Vagina (tissue), 2 donors: ENCODE measurements around the gene CYTH4. TPM values are rescaled to one million over a fixed set of nuclear protein-coding genes. Genes with fewer than 3 reads are reported as not detected.

Source experiments
- DNase-seq, 2 donors: peaks; one replicate each; pipeline ENCODE4 v3.0.0-alpha.2; 2017; ENCODE audit errors: extremely low spot score in 2 of 2
- H3K27ac ChIP-seq: fragments of 200-600 bp; sonication (generic); one replicate; pipeline ENCODE4 v1.5.1; 2019
- H3K27me3 ChIP-seq: fragments of 200-600 bp; sonication (generic); one replicate; pipeline ENCODE4 v1.5.1; 2019
- H3K36me3 ChIP-seq, 2 donors: fragments of 200-600 bp; sonication (generic); one replicate each; pipeline ENCODE4 v1.5.1; 2017 to 2019
- H3K4me1 ChIP-seq: fragments of 200-600 bp; sonication (generic); one replicate; pipeline ENCODE4 v1.5.1; 2019
- H3K4me3 ChIP-seq, 2 donors: fragments of 200-600 bp; sonication (generic); 1 replicate in 1 of 2; 2 replicates in 1 of 2; pipeline ENCODE4 v1.5.1; 2016 to 2019
- H3K9me3 ChIP-seq: fragments of 200-600 bp; sonication (generic); one replicate; pipeline ENCODE4 v1.5.1; 2019
- CTCF ChIP-seq, 3 experiments: fragments of 450-650 bp in 2 of 3; fragments of 200-600 bp in 1 of 3; sonication (generic) in 1 of 3; IDR thresholded peaks; one replicate each; pipeline ENCODE4 v1.5.1; 2017 to 2019; ENCODE audit warnings: antibody characterized with exemption in 3 of 3, mild to moderate bottlenecking in 2 of 3, moderate library complexity in 2 of 3
- POLR2A ChIP-seq, 2 donors: fragments of 450-650 bp; IDR thresholded peaks; one replicate each; pipeline ENCODE4 v1.6.1; 2017; ENCODE audit warnings: antibody characterized with exemption in 2 of 2, mild to moderate bottlenecking in 2 of 2, moderate library complexity in 2 of 2
- POLR2AphosphoS5 ChIP-seq, 2 donors: sonication (generic); formaldehyde crosslinking; IDR thresholded peaks; one replicate each; pipeline ENCODE4 v1.9.0; 2017; ENCODE audit warnings: antibody characterized with exemption in 2 of 2, mild to moderate bottlenecking in 2 of 2, low read depth in 1 of 2; ENCODE audit not compliant: insufficient read depth in 1 of 2
- intact Hi-C: fragments of 100-400 bp; cut with DNase I; formaldehyde crosslinking; loops from one replicate; pipeline ENCODE4 v1.15.1; 2023
- total RNA-seq: library from RNA; depleted of rRNA; stranded (reverse); fragments of >200 nt; gene quantifications from one replicate; pipeline ENCODE4 v1.2.3, GENCODE V29; 2016

Gene CYTH4
- total RNA-seq, 1 donor from 2014 or later: 16.2 TPM

- TF ChIP-seq POLR2A (IDR thresholded peaks at IDR 0.05): no peak
- no peak for TF ChIP-seq POLR2AphosphoS5 (IDR thresholded peaks at IDR 0.05; ENCODE audit: insufficient read depth in 1 of 2, low read depth in 1 of 2)
- no peak for TF ChIP-seq CTCF (IDR thresholded peaks at IDR 0.05)
- DNase-seq: no peak
- peaks cover 2% of the 10 kb centered on the region for H3K4me1 ChIP-seq
- H3K4me3 ChIP-seq: no peak overlapping the region
- H3K27me3 ChIP-seq: no peaks in the 10 kb centered on the region
- no peaks in the 10 kb centered on the region for H3K9me3 ChIP-seq
- intact Hi-C loops: no loop called here
- H3K27ac ChIP-seq: no peak overlapping the region
- H3K36me3 ChIP-seq: no peaks in the 10 kb centered on the region
These were observed 68.9 kb downstream of the CYTH4 start for GRCh38 chr22:37351232-37351631.

- TF ChIP-seq POLR2AphosphoS5 (IDR thresholded peaks at IDR 0.05; ENCODE audit: insufficient read depth in 1 of 2, low read depth in 1 of 2) (no peak), CTCF (IDR thresholded peaks at IDR 0.05) (no peak), POLR2A (IDR thresholded peaks at IDR 0.05) (no peak)
These were observed 70.2 kb downstream of the CYTH4 start for GRCh38 chr22:37352481-37352880.

GRCh38 chr22:37353839-37354238 is 71.5 kb downstream of the CYTH4 start:
- Histone ChIP-seq H3K4me3 (no peak overlapping the region), H3K4me1 (no peaks in the 10 kb centered on the region), H3K36me3 (no peaks in the 10 kb centered on the region), H3K27me3 (no peaks in the 10 kb centered on the region), H3K27ac (no peak overlapping the region), H3K9me3 (no peaks in the 10 kb centered on the region)
- intact Hi-C loops: no loop called here
- no peak for DNase-seq
- TF ChIP-seq POLR2AphosphoS5 (IDR thresholded peaks at IDR 0.05; ENCODE audit: insufficient read depth in 1 of 2, low read depth in 1 of 2): no peak
- TF ChIP-seq POLR2A (IDR thresholded peaks at IDR 0.05): no peak
- TF ChIP-seq CTCF (IDR thresholded peaks at IDR 0.05): no peak

More at GRCh38 chr22:37352481-37352880, 70.2 kb downstream of the CYTH4 start:
- intact Hi-C loops: no loop called here
- no peak for DNase-seq
- Histone ChIP-seq H3K27ac (no peak overlapping the region), H3K4me1 (no peaks in the 10 kb centered on the region), H3K36me3 (no peaks in the 10 kb centered on the region), H3K4me3 (no peak overlapping the region), H3K9me3 (no peaks in the 10 kb centered on the region), H3K27me3 (no peaks in the 10 kb centered on the region)

GRCh38 chr22:37354261-37354660 is 72.0 kb downstream of the CYTH4 start:
- H3K27ac ChIP-seq: no peak overlapping the region
- intact Hi-C loops: no loop called here

More at GRCh38 chr22:37354261-37354660, 72.0 kb downstream of the CYTH4 start:
- DNase-seq: no peak
- Histone ChIP-seq H3K9me3 (no peaks in the 10 kb centered on the region), H3K4me3 (no peak overlapping the region), H3K4me1 (no peaks in the 10 kb centered on the region), H3K27me3 (no peaks in the 10 kb centered on the region), H3K36me3 (no peaks in the 10 kb centered on the region)
- TF ChIP-seq POLR2A (IDR thresholded peaks at IDR 0.05) (no peak), POLR2AphosphoS5 (IDR thresholded peaks at IDR 0.05; ENCODE audit: insufficient read depth in 1 of 2, low read depth in 1 of 2) (no peak), CTCF (IDR thresholded peaks at IDR 0.05) (no peak)
